HG03039 (cell line): ENCODE measurements around the gene RAB43.
"Not testable (repeated sequence)": the region's sequence is repeated elsewhere in the genome, so short reads cannot be mapped to it uniquely, and the experiment has no call there.

ENCODE experiments used
- ATAC-seq: cut with Tn5 transposase; IDR thresholded peaks from one replicate; pipeline ENCODE4 v1.9.1; 2021; ENCODE audit warnings: mild to moderate bottlenecking, moderate library complexity; ENCODE audit not compliant: unreplicated experiment

The RAB43 gene

GRCh38 chr3:129121792-129122411 lies at the start of gene RAB43:
TSS of gene RAB43 (minus strand) at chr3:129121804. CDS start at chr3:129121489, 315 bp downstream.
- peak; percentile 52 for ATAC-seq

GRCh38 chr3:129166579-129167332 lies 45.2 kb upstream of the RAB43 start:
- ATAC-seq = no peak

DNA sequence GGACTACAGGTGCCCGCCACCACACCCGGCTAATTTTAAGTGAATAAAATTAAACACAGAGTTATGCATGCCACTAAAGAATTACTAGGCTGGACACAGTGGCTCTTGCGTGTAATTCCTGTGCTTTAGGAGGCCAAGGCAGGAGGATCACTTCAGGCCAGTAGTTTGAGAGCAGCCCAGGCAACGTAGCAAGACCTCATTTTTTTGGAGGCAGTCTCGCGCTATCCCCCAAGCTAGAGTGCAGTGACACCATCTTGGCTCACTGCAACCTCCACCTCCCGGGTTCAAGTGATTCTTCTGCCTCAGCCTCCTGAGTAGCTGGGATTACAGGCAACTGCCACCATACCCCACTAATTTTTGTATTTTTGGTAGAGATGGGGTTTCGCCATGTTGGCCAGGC lies 44.0 kb upstream of the RAB43 start:
- ATAC-seq = not testable (repeated sequence)

GRCh38 chr3:129164500-129164899 lies 42.9 kb upstream of the RAB43 start:
- ATAC-seq = no peak

DNA sequence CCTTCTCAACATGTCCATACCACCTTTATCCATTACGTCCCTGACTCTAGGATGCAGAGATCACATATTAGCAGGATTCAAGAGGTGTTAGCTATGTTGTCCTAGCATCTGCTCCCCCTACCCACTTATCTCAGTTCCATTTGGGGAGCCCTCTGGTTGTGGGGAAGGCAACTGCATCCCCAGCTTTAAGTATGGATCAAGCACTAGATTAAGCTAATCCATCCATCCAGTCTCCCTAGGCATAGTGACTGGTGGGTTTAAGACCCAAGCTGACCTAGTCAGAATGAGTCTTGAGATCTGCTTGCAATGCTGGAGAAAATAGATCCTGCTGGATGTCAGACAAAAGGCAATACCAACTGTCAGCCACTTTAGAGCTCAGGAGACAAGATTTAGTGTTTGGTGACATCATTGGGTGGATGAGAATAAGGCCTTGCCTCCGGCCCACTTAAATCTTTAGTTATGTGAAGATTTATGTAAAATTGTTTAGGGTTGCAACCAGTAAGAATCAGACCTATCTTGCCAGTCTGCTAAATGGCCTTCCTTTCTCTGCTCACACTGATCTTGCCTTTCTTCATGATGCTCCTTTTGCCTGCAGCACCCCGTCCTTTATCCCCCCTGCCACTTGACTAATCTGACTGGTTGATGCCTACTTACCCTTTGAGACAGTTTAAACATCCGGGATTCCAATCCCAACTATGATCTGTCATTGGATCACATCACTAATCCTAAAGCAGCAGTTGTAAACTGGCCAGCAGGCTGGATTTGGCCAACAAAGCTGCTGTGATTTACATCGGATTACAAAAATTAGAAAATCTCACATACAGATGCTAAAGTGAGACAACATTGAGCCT lies 41.4 kb upstream of the RAB43 start:
- no peak for ATAC-seq

- no peak for ATAC-seq
Measured at GRCh38 chr3:129161860-129162271, 40.3 kb upstream of the RAB43 start.

GRCh38 chr3:129160891-129161859 lies 39.6 kb upstream of the RAB43 start, which contains the start of gene ISY1:
TSS of gene ISY1 (minus strand) at chr3:129161063. CDS start at chr3:129160975, 88 bp downstream.
- ATAC-seq = peak; percentile 64

DNA sequence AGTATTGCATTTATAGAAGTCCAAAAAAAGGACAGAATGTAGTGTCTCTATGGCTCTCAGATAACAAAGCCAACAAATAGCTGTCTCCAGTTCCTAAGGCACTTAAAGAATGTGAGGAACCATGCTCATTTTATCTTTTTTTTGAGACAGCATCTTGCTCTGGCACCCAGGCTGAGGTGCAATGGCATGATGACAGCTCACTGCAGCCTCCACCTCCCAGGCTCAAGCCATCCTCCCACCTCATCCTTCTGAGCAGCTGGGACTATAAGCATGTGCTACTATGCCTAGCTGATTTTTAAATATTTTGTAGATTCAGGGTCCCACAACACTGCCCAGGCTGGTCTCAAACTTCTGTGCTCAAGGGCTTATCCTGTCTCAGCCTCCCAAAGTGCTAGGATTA lies 23.2 kb upstream of the RAB43 start:
- ATAC-seq = no peak

- not testable (repeated sequence) for ATAC-seq
Measured at GRCh38 chr3:129141011-129141410, 19.4 kb upstream of the RAB43 start.

DNA sequence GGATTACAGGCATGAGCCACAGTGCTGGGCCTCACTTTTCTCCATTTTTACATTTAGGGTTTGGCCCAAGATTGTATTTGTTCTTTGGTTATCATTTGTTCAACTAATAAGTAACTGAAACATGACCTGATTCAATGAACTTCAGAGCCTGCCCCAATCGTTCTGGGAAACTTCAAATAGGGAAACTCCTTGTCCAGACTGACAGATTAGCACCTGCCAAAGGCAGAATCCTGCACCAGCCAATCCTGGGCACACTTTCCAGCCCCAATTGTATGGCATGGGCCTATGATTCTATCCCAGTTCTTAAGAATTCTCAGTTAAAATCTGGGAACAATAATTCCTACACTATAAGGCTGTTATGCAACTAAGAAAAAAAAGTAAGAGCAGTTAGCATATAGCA lies 18.3 kb upstream of the RAB43 start:
- no peak for ATAC-seq

DNA sequence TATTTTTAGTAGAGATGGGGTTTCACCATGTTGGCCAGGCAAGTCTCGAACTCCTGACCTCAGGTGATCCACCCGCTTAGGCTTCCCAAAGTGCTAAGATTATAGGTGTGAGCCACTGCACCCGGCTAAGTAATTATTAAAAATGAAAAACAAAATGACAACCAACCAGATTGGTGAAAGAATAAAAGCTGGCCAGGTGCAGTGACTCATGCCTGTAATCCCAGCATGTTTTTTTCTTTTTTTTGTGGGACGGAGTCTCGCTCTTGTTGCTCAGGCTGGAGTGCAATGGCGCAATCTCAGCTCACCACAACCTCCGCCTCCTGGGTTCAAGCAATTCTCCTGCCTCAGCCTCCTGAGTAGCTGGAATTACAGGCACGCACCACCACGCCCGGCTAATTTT lies 14.7 kb upstream of the RAB43 start:
- not testable (repeated sequence) for ATAC-seq

- ATAC-seq = no peak
Measured at GRCh38 chr3:129132097-129132866, 10.7 kb upstream of the RAB43 start.

- ATAC-seq = no peak
Measured at GRCh38 chr3:129131465-129132088, 10.0 kb upstream of the RAB43 start.

DNA sequence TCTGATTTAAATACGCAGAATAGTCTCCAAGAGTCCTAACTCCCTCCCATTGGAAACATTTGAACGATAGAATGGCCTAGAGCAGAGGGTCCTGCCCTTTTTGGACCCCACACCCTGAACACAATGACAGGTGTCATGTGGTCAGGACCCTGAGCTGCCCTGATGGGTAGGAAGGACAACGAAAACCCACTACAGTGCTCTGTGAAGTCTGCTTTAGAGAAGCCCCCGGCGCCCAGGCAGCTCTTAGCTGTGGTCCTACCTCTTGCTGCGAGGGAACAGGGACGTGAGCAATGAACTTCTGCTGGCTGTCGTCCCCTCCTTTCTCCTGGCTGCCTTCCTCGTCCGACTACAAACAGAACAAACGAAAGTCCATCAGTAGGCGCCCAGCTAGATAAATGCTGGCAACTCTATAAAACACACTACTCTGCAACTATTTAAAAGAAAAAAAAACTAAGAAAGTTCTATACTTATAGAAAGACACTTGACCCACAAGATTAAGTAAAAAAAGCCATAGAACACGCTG lies 8.7 kb upstream of the RAB43 start:
- ATAC-seq = no peak

GRCh38 chr3:129128357-129129155 lies 7.0 kb upstream of the RAB43 start:
- ATAC-seq = no peak

GRCh38 chr3:129126726-129127280 lies 5.2 kb upstream of the RAB43 start:
- no peak for ATAC-seq

- no peak for ATAC-seq
Measured at GRCh38 chr3:129123314-129124060, 1.9 kb upstream of the RAB43 start.
